OCI-LY3 (cell line): ENCODE results near the gene MAML1.

ENCODE experiments used
- H2AFZ ChIP-seq: fragments of 200-600, 300-600 bp; shearing (Covaris generic); 2 replicates; pipeline ENCODE4 v1.6.0; 2014; ENCODE audit warnings: antibody characterized with exemption, low read depth, low read length
- H3K27ac ChIP-seq: fragments of 200-600, 300-600 bp; sonication (generic); 2 replicates; pipeline ENCODE4 v1.5.1; 2014; ENCODE audit warnings: mild to moderate bottlenecking, low read length, moderate library complexity, mixed read lengths
- H3K27me3 ChIP-seq: fragments of 200-600, 300-600 bp; sonication (generic); 2 replicates; pipeline ENCODE4 v1.6.1; 2014; ENCODE audit warnings: low read depth, low read length, mixed read lengths
- H3K36me3 ChIP-seq: fragments of 200-600, 300-600 bp; sonication (generic); replicated peaks from 2 replicates; pipeline ENCODE3; 2014; ENCODE audit warnings: low read depth, low read length, mixed read lengths
- H3K4me1 ChIP-seq: fragments of 300-600, 200-600 bp; sonication (generic); 2 replicates; pipeline ENCODE4 v1.6.1; 2014; ENCODE audit warnings: low read length, mixed read lengths
- H3K4me2 ChIP-seq: fragments of 200-600, 300-600 bp; sonication (generic); 2 replicates; pipeline ENCODE4 v1.6.1; 2014; ENCODE audit warnings: low read length, mixed read lengths
- H3K4me3 ChIP-seq: fragments of 300-600, 200-600 bp; sonication (generic); 2 replicates; pipeline ENCODE4 v1.5.1; 2014; ENCODE audit warnings: antibody characterized with exemption, mild to moderate bottlenecking, low read length, moderate library complexity
- H3K79me2 ChIP-seq: fragments of 300-600, 200-600 bp; shearing (Covaris generic); 2 replicates; pipeline ENCODE4 v1.6.1; 2014; ENCODE audit warnings: mild to moderate bottlenecking, low read length, mixed read lengths
- H3K9ac ChIP-seq: fragments of 300-600, 200-600 bp; shearing (Covaris generic); 2 replicates; pipeline ENCODE4 v1.6.0; 2014; ENCODE audit warnings: mild to moderate bottlenecking, low read length, moderate library complexity
- H3K9me3 ChIP-seq: fragments of 200-600, 300-600 bp; shearing (Covaris generic); 2 replicates; pipeline ENCODE4 v1.6.1; 2014; ENCODE audit warnings: low read length, mixed read lengths; ENCODE audit not compliant: insufficient read depth
- H4K20me1 ChIP-seq: fragments of 200-600, 300-600 bp; sonication (generic); 2 replicates; pipeline ENCODE4 v1.6.1; 2016; ENCODE audit warnings: low read length, mixed read lengths; ENCODE audit not compliant: insufficient read depth
- CTCF ChIP-seq: fragments of 200-600, 300-600 bp; sonication (generic); IDR thresholded peaks from 2 replicates; pipeline ENCODE4 v1.5.1; 2014; ENCODE audit warnings: antibody characterized with exemption, low read length, low read depth
- EZH2phosphoT487 ChIP-seq: fragments of 200-600 bp; shearing (Covaris generic); IDR thresholded peaks from 2 replicates; pipeline ENCODE4 v1.6.1; 2018; ENCODE audit warnings: antibody characterized with exemption, mixed run types, low read depth

MAML1 gene

GRCh38 chr5:179819296-179820126 is 86.9 kb downstream of the MAML1 start:
- TF ChIP-seq CTCF (no peak), EZH2phosphoT487 (no peak)
- Histone ChIP-seq H3K27ac (peak overlapping the region; percentile 87), H4K20me1 (peaks cover 32% of the 10 kb centered on the region), H3K4me1 (peaks cover 34% of the 10 kb centered on the region), H3K4me3 (peak overlapping the region; percentile 91), H3K36me3 (peaks cover 34% of the 10 kb centered on the region), H2AFZ (no peak overlapping the region; the same call in 1 of the 2 replicates), H3K9me3 (no peaks in the 10 kb centered on the region), H3K4me2 (peak overlapping the region; percentile 95), H3K79me2 (peaks cover 52% of the 10 kb centered on the region), H3K27me3 (no peaks in the 10 kb centered on the region), H3K9ac (peak overlapping the region; percentile 93)

- Histone ChIP-seq H3K4me3 (peak overlapping the region; percentile 91), H2AFZ (no peak overlapping the region), H3K9me3 (no peaks in the 10 kb centered on the region), H3K4me2 (peak overlapping the region; percentile 95), H3K36me3 (peaks cover 35% of the 10 kb centered on the region), H3K27ac (peak overlapping the region; percentile 87), H3K4me1 (peaks cover 34% of the 10 kb centered on the region), H3K79me2 (peaks cover 58% of the 10 kb centered on the region), H3K27me3 (no peaks in the 10 kb centered on the region), H4K20me1 (peaks cover 38% of the 10 kb centered on the region), H3K9ac (peak overlapping the region; percentile 93)
- TF ChIP-seq EZH2phosphoT487 (no peak), CTCF (no peak)
These were observed 87.5 kb downstream of the MAML1 start for GRCh38 chr5:179820127-179820482.

- Histone ChIP-seq H2AFZ (no peak within 1 kb of the TSS), H3K9ac (peak within 1 kb of the TSS; percentile 93), H3K36me3 (peaks cover 38% of the 10 kb centered on the region), H3K27me3 (no peaks in the 10 kb centered on the region), H3K9me3 (no peaks in the 10 kb centered on the region), H3K4me2 (peak within 1 kb of the TSS; percentile 95), H3K27ac (peak within 1 kb of the TSS; percentile 87), H4K20me1 (peaks cover 44% of the 10 kb centered on the region), H3K4me1 (peaks cover 34% of the 10 kb centered on the region), H3K79me2 (peaks cover 64% of the 10 kb centered on the region), H3K4me3 (peak within 1 kb of the TSS; percentile 91)
- no peak for TF ChIP-seq CTCF
- no peak for TF ChIP-seq EZH2phosphoT487
These were observed 88.1 kb downstream of the MAML1 start, which contains the start of gene SQSTM1 for GRCh38 chr5:179820483-179821297. SQSTM1 (plus strand) TSS chr5:179820905; CDS start chr5:179820937, 32 bp downstream.
